GM21526 (cell line): ENCODE data around the gene ZSWIM8.
"Not testable (repeated sequence)": the region's sequence is repeated elsewhere in the genome, so short reads cannot be mapped to it uniquely, and the experiment has no call there.

Experiments used
- ATAC-seq: cut with Tn5 transposase; IDR thresholded peaks from one replicate; pipeline ENCODE4 v1.9.1; 2021; ENCODE audit warnings: moderate library complexity; ENCODE audit not compliant: unreplicated experiment, low FRiP score

ZSWIM8 gene

DNA sequence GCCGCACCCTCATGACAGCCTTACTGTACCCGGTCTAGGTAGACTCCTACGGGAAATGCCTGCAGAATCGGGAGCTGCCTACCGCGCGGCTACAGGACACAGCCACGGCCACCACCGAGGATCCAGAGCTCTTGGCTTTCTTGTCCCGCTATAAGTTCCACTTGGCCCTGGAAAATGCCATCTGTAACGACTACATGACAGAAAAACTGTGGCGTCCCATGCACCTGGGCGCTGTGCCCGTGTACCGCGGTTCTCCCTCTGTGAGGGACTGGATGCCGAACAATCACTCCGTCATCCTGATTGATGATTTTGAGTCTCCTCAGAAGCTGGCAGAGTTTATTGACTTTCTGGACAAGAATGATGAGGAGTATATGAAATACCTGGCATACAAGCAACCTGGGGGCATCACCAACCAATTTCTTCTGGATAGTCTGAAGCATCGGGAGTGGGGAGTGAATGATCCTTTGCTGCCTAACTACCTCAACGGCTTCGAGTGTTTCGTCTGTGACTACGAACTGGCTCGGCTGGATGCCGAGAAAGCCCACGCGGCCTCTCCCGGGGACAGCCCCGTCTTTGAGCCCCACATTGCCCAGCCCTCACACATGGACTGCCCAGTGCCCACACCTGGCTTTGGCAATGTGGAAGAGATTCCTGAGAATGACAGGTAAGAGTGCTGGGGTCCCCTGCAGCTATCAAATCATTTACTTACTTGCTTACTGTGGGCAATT lies 12.1 kb upstream of the ZSWIM8 start:
- ATAC-seq: peak; percentile 4

DNA sequence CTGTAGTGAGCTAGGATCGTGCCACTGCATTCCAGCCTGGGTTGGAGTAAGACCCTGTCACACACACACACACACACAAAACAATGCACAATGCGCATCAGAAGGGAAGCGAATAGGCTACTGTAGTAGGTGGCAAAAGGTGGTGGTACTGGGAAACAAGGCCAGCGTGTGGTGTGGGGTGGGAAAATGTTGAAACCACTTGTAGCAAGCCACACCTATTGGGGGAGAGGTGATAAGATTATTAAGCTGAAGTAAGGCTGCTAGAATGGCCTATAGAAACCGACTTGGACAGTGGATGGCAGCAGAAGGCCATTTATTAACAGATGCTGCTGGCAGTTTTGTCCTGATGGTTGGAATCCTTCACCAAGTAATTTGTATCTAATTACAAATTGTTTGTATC lies 10.8 kb upstream of the ZSWIM8 start:
- no peak for ATAC-seq

DNA sequence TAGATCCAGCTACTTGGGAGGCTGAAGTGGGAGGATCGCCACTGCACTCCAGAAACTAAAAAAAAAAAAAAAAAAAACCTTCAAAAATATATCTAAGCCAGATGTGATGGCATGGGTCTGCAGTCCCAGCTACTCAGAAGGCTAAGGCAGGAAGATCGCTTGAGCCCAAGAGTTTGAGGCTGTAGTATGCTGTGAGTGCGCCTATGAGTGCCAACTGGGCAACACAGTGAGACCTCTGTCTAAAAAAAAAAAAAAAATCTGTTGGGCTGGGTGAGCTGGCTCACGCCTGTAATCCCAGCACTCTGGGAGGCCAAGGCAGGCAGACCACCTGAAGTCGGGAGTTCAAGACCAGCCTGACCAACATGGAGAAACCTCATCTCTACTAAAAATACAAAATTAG lies 6.4 kb upstream of the ZSWIM8 start:
- no peak for ATAC-seq

DNA sequence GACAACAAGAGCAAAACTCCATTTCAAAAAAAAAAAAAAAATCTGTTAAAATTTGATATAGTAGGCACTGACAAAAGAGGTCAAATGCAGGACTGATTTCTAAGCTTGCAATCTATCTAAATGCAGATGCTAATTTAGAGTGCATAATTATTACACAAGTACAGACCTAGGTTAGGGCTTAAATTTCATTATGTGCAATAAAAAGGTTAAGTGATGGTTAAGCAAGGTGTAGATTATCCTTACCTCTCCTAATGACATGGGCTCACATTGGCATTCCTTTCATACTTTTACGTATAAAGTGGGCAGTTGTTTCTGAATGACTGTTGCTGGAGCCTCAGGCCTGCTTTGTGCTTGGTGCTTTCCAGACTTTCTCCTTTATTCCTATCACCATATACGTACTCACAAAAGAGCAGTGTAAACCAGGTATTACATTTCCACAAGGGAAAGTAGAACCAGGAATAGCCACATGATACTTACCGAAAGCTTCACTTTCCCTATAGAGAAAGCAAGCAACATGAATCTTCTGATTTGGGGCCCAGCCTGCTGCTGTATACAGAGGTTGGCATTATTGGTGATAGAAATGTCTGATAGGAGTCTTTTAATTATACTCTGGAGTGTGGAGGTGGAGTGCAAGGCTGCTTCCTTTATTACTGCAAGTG lies 5.7 kb upstream of the ZSWIM8 start:
- ATAC-seq: no peak

DNA sequence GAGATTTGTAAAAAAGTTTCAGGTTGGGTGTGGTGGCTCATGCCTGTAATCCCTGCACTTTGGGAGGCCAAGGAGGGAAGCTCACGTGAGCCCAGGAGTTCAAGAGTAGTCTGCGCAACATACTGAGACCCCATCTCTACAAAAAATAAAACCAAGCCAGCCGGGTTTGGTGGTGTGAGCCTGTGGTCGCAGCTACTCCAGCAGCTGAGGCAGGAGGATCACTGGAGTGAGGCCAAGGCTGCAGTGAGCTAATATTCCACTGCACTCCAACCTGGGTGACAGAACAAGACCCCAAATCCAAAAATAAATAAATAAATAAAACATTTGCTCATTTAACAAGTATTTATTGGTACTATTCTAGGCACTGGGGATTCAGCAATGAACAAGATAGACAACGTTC lies 5.1 kb upstream of the ZSWIM8 start:
- ATAC-seq: no peak

DNA sequence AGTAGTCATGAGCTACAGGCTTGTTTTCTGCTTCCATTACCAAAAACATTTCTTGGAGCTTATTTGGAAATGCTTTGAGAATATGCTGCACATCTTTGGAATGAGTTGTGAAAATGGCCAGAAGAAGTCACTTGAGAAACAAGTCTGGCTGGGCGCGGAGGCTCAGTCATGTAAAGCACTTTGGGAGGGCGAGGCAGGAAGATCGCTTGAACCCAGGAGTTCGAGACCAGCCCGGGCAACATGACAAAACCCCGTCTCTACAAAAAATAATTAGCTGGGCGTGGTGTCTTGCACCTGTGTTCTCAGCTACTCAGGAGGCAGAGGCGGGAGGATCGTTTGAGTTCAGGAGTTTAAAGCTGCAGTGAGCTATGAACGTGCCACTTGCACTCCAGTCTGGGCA lies 4.4 kb upstream of the ZSWIM8 start:
- ATAC-seq: no peak

DNA sequence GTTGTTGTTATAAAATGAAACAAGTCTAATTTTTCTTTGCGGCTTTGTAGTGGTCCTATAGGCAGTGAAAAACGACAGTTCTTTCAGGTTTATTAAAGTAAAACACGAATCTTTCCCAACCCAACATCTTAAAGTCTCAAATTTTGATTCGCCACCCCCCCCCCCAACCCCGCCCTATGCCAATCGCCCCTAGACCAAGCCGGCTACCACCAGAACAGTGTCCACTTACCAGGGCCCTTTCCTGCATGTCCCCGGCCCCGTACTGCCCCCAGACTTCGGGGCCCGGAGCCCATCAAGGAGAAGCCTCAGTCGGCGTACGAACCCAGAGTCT lies 3.9 kb upstream of the ZSWIM8 start:
- ATAC-seq: no peak

DNA sequence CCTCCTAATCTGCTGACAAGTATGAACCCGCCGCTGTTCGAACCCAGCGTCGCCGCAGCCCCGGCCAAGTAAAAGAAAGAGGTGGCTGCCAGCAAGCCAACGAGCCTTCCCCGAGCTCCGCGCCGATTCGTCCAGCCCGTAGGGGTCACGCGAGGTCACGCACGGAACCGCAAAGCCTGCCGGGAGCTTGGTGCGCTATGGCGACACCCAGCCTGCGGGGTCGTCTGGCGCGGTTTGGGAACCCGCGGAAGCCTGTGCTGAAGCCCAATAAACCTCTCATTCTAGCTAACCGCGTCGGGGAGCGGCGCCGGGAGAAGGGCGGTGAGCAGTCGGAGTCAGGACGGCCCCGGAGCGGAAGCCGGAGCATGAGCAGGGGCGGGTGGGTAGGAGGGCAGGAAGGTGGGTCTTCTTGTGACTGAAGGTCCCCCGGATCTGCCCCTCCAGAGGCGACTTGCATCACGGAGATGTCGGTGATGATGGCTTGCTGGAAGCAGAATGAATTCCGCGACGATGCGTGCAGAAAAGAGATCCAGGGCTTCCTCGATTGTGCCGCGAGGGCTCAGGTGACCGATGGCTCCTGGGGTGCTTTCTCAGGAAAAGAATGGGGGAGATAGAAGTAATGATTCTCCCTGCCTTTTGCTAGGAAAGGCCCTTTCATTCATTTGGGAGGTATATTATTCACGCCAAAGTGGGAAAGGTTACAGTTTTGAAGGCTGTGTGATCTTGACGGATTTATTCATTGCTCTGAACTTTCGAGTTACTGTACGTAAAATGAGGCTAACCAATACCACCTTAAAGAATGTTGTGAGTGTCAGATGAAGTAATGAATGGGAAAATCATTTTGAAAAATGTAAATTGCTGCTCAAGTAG lies 3.3 kb upstream of the ZSWIM8 start, which contains the start of gene CHCHD1:
Gene CHCHD1 (plus strand): TSS at position 170 of the 870 bp plus-strand sequence. CDS start 28 bp downstream, at position 198.
- ATAC-seq: peak; percentile 47

DNA sequence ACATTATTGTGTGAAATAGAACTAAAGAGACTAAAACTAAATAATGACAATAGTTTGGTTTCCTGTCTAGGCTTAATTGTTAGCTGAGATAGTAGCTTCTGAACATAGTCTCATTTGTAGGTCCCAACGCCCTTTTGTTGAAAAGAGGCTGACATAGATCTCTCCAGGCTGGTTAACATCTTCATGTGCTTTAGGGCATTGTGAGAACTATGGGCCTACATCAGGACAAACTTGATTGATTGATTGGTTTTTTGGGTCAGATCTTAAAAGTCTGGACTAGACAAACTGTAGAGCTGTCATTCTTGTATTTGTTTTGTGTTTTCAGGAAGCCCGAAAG lies 2.7 kb upstream of the ZSWIM8 start:
- no peak for ATAC-seq

DNA sequence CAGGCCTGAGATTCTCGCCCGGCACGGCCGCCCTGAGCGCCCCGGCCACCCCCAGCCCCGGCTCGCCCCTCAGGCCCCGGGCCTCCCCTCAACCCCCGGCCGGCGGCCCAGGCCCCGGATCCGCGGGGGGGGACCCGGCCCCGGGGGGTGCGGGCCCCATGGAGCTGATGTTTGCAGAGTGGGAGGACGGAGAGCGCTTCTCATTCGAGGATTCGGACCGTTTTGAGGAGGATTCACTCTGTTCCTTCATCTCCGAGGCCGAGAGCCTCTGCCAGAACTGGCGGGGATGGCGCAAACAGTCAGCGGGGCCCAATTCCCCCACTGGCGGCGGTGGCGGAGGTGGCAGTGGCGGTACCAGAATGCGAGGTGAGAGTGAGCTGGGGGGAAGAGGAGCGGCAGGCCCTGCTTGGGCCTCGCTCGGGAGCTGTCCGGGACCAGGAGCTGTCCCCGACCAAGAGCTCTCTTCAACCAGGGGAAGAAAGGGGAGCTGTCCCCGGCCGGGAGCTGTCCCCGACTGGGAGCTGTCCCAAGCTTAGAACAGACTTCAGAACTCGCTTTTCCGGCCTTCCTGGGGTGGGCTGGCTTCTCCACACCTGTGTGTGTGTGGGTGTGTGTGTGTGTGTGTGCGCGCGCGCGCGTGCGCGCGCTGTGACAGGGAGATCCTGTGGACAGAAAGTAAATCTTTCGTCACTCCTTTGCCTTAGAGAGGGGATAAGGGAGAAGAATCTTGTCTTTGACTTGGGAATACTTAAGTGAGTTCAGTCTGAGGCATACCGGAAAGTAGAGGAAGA lies 510 bp downstream of the ZSWIM8 start:
- peak; percentile 22 for ATAC-seq

DNA sequence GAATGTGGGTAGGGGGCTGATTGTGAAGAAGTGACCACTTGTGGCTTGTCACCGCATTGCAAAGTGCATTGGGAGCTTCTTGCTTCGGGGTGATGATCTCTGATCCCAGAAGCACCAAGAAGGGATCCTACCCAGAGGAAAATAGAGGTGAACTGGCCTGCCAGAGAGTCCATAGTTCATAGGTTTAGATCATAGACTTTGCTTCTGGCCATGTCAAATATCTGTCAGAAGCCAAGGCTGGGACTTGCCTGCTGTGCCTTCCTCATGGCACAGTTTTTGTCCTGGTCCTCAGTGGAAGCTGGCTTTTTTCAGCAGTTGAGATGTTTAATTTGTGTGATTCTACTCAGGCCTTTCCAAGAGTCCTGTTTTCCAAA lies 1.1 kb downstream of the ZSWIM8 start:
- no peak for ATAC-seq

DNA sequence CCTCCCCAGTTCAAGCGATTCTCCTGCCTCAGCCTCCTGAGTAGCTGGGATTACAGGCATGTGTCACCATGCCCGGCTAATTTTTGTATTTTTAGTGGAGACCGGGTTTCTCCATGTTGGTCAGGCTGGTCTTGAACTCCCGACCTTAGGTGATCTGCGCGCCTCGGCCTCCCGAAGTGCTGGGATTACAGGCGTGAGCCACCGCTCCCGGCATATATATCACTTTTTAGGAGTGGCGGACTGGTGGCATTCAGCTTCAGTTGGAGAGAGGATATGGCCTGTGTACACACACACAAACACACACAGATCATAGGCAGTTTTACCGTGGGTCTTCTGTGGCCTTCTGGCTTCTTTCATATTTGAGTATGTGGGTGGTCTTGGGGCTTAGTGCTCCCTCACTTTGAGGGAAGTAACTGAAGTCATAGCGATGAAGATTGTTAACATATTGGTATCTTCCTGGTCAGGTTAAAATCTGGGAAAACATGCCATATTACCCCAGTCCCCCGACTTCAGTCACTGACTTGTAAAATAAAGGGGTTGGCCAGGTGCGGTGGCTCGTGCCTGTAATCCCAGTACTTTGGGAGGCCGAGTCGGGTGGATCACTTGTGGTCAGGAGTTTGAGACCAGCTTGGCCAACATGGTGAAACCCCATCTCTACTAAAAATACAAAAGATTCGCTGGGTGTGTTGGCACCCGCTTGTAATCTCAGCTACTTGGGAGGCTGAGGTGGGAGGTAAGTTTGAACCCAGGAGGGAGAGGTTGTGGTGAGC lies 1.8 kb downstream of the ZSWIM8 start:
- not testable (repeated sequence) for ATAC-seq

DNA sequence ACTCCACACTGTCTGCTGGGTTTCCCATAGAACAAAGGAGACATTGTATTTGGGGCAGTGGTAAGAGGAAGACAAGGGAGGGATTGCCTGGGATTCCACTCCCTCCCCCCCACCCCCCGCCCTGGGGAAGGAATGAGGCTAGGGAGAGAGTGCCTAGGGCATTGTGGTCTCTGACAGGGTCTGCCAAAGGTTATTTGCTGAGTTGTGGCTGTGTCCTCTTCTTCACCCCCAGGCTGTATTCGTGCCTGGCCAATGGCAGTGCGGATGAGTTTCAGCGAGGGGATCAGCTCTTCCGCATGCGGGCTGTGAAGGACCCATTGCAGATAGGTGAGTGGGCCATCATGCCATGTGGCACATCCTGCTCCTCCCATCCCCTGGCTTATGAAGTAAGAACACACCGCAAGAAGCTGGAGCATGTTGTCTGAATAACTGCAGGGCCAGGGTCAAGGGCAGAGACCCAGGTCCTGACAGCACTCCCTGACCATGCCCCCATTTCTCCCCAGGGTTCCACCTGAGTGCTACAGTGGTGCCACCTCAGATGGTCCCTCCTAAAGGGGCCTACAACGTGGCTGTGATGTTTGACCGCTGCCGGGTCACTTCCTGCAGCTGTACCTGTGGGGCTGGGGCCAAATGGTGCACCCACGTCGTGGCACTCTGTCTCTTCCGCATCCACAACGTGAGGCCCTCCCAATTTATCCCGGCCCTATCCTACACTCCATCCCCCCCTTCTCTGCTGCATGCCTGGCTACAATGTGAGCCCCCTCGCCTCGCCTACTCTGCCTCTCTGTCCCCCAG lies 3.7 kb downstream of the ZSWIM8 start:
- ATAC-seq: no peak

DNA sequence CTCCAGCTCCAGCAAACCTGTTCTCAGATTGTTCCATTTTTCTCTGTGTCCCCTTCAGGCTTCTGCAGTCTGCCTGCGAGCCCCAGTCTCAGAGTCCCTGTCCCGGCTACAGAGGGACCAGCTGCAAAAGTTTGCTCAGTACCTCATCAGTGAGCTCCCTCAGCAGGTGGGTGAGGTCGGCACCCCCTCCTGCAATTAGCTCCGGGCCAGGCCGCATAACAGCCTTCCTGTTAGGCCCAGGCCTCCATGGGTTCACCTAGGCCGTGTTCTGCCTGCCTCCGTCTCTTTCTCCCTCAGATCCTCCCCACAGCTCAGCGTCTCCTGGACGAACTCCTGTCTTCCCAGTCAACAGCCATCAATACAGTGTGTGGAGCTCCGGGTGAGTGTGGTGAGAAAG lies 4.3 kb downstream of the ZSWIM8 start:
- no peak for ATAC-seq

DNA sequence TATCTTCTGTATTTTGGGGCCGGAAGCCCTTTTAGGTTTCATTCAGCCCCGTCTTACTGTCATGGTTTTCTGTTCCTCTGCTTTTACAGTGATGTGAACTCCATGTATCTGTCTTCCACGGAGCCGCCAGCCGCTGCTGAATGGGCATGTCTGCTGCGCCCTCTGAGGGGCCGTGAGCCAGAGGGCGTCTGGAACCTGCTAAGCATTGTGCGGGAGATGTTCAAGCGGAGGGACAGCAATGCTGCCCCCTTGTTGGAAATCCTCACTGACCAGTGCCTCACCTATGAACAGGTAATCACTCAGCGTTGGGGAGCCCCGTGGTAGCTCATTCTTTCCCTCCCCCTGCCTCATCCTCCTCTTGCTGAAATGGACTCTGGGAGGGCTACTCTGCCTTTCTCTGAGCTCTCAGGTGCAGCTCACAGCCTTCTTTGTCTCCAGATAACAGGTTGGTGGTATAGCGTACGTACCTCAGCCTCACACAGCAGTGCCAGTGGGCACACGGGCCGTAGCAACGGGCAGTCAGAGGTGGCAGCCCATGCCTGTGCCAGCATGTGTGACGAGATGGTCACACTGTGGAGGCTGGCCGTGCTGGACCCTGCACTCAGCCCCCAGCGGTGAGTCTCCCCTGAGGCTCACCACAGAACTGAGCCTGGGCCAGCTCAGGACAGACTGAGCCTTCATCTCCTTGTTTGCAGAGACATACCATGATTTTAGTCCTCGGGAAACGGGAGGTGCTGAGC lies 5.7 kb downstream of the ZSWIM8 start:
- ATAC-seq: no peak

DNA sequence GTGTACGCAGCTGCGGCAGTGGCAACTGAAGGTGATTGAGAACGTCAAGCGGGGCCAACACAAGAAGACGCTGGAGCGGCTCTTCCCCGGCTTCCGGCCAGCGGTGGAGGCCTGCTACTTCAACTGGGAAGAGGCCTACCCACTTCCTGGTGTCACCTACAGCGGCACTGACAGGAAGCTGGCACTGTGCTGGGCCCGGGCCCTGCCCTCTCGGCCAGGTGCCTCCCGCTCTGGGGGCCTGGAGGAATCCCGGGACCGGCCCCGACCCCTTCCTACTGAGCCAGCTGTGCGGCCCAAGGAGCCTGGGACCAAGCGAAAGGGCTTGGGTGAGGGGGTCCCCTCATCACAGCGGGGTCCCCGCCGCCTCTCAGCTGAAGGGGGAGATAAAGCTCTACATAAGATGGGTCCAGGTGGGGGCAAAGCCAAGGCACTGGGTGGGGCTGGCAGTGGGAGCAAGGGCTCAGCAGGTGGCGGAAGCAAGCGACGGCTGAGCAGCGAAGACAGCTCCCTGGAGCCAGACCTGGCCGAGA lies 6.5 kb downstream of the ZSWIM8 start:
- no peak for ATAC-seq

DNA sequence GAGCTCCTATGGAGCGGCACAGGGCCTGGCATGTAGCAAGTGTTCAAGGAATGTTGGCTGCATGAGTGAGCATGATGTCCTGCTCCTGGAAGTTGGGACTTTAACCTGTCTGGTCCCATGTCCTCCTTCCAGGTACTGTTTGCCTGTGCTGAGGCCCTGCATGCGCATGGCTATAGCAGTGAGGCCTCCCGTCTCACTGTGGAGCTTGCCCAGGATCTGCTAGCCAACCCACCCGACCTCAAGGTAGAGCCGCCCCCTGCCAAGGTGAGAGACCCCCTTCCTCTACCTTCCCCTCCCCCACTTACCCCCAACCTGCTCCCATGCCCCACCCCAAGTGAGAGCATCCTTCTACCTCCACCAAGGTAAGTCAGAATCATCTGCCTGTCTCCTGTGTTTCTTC lies 8.1 kb downstream of the ZSWIM8 start:
- ATAC-seq: no peak

DNA sequence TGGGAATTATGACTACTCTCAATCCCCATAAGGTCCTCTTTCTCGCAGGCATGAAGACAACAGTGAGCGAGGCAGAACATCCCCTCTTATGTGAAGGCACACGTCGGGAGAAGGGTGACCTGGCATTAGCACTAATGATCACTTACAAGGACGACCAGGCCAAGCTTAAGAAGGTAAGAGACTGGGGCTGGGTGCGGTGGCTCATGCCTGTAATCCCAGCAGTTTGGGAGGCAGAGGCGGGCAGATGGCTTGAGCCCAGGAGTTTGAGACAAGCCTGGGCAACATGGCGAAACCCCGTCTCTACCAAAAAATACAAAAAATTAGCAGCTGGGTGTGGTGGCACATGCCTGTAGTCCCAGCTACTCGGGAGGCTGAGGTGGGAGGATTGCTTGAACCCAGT lies 10.1 kb downstream of the ZSWIM8 start:
- not testable (repeated sequence) for ATAC-seq
